Measurements from ENCODE around the gene FKBP1A. TPM values are rescaled to one million over a fixed set of nuclear protein-coding genes. Genes with fewer than 3 reads are reported as not detected.

The FKBP1A gene
- total RNA-seq, 1 experiment from 2014 or later: 209 TPM

DNA sequence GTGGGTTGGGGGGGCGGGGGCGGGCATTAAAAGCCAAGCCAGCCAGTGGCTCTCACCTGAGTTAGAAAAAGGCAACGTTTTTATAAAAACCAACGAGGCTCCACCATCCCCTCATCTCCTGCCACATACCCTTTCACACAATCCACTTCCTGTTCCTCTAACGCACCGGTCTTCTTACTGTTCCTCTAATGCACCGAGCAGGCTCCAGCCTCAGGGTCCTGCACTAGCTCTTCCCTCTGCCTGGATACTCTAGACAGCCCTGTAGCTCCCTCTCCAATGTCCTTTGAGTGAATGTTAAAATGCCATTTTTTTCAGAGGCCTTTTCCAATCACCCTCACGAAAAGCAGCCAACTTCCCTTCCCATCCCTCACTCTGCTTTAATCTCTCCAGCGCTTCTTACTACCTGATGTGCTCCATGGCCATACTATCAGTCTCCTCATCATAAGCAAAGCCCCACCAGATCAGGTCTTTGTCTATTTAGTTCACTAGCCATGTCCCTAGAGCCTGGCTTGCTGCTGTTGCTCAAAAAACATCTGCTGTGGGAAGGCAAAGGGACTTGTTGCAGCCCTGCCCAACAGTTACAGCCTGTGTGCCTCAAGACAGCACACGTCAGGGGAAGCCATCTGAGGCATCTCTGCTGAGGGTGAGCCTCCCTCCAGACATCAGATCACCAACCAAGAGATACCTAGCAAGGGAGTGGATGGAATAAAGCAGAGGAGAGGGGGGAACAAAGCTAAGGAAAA lies 3.9 kb downstream of the FKBP1A start:
- no peaks in the 10 kb centered on the region for H3K9me3 Mint-ChIP-seq (ENCODE audit: unreplicated experiment)
- ChIA-PET CTCF (interaction anchor here (0.7 to 1.3 kb wide), 2 partner anchors 67 to 114 kb away, joined by 3 read pairs; no protein-coding TSS in a partner anchor), POLR2A (interaction anchor here (3.3 to 5.8 kb wide), 2 partner anchors 11 to 62 kb away, joined by 18 to 184 read pairs; partner anchors contain the start of gene SDCBP2)
- peaks cover 18% of the 10 kb centered on the region for H3K36me3 Mint-ChIP-seq (ENCODE audit: insufficient read depth, unreplicated experiment)
- DNase-seq (ENCODE audit: unreplicated experiment): no peak
- no peaks in the 10 kb centered on the region for H3K27me3 Mint-ChIP-seq (ENCODE audit: insufficient read depth, unreplicated experiment)
- TF ChIP-seq, protein P1, sequence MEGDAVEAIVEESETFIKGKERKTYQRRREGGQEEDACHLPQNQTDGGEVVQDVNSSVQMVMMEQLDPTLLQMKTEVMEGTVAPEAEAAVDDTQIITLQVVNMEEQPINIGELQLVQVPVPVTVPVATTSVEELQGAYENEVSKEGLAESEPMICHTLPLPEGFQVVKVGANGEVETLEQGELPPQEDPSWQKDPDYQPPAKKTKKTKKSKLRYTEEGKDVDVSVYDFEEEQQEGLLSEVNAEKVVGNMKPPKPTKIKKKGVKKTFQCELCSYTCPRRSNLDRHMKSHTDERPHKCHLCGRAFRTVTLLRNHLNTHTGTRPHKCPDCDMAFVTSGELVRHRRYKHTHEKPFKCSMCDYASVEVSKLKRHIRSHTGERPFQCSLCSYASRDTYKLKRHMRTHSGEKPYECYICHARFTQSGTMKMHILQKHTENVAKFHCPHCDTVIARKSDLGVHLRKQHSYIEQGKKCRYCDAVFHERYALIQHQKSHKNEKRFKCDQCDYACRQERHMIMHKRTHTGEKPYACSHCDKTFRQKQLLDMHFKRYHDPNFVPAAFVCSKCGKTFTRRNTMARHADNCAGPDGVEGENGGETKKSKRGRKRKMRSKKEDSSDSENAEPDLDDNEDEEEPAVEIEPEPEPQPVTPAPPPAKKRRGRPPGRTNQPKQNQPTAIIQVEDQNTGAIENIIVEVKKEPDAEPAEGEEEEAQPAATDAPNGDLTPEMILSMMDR (IDR thresholded peaks at IDR 0.05; ENCODE audit: unreplicated experiment): no peak
- BruUV-seq (replicated peaks): no TSS peak
- peak overlapping the region; percentile 11 for H3K4me3 Mint-ChIP-seq (ENCODE audit: unreplicated experiment)
- H3K4me1 Mint-ChIP-seq (ENCODE audit: insufficient read depth, unreplicated experiment): peaks cover 45% of the 10 kb centered on the region
- H3K27ac Mint-ChIP-seq (ENCODE audit: low read depth, unreplicated experiment): peak overlapping the region; percentile 91
- intact Hi-C loops (cut with micrococcal nuclease): no loop called here

DNA sequence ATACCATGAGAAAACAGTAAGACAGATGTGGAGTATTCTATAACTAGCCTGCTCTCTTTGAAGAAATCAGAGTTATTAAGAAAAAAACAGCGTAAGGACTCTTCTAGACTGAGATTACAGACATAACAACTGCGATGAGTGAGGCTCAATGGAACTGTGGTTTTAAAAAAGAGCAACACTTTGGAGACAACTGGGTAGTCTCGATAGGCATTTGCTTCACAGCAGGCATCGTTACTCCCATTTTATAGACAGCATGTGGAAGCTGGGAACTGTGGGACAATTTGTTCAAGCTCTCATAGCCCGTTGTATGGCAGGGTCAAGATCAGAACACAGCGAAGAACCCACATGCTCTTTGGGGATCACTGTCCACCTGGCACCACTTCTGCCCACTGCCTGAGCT lies 4.6 kb downstream of the FKBP1A start:
- Mint-ChIP-seq H3K9me3 (ENCODE audit: unreplicated experiment) (no peaks in the 10 kb centered on the region), H3K4me1 (ENCODE audit: insufficient read depth, unreplicated experiment) (peaks cover 39% of the 10 kb centered on the region), H3K4me3 (ENCODE audit: unreplicated experiment) (no peak overlapping the region), H3K27me3 (ENCODE audit: insufficient read depth, unreplicated experiment) (no peaks in the 10 kb centered on the region), H3K27ac (ENCODE audit: low read depth, unreplicated experiment) (no peak overlapping the region), H3K36me3 (ENCODE audit: insufficient read depth, unreplicated experiment) (peaks cover 22% of the 10 kb centered on the region)
- DNase-seq (ENCODE audit: unreplicated experiment): no peak
- CTCF ChIA-PET: interaction anchor here (0.7 to 1.3 kb wide), 2 partner anchors 68 to 115 kb away, joined by 3 read pairs; no protein-coding TSS in a partner anchor
- intact Hi-C loops (cut with micrococcal nuclease): no loop called here
- TF ChIP-seq, protein P1 (IDR thresholded peaks at IDR 0.05; ENCODE audit: unreplicated experiment): no peak
- POLR2A ChIA-PET: interaction anchor here (5.8 kb wide), 1 partner anchor 62 kb away, joined by 184 read pairs; the partner anchor contains the start of gene SDCBP2
- no TSS peak for BruUV-seq (replicated peaks)

DNA sequence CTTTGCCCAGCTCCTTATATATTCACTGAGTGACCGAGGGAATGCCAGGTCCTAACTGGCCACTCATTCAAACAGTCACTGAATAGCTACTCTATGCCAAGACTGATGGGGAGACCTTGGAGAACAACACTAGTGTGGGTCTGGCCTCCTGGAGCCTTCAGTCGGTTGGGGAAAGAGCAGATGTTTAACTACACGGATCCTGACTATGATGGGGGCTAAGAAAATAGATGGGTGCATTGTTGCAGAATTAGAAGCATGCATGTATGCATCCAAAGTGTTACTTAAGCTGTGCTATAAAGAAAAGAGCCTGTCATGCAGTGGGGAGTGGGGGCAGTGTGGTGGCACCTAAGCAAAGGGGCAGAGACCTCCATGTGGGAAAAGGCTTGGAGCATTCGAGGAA lies 6.5 kb downstream of the FKBP1A start:
- POLR2A ChIA-PET: interaction anchor here (0.6 to 1.4 kb wide), 2 partner anchors 13 to 60 kb away, joined by 3 to 9 read pairs; no protein-coding TSS in a partner anchor

More for the DNA sequence above, 6.5 kb downstream of the FKBP1A start:
- Mint-ChIP-seq H3K4me1 (ENCODE audit: insufficient read depth, unreplicated experiment) (peaks cover 37% of the 10 kb centered on the region), H3K27me3 (ENCODE audit: insufficient read depth, unreplicated experiment) (no peaks in the 10 kb centered on the region), H3K9me3 (ENCODE audit: unreplicated experiment) (no peaks in the 10 kb centered on the region), H3K4me3 (ENCODE audit: unreplicated experiment) (no peak overlapping the region), H3K36me3 (ENCODE audit: insufficient read depth, unreplicated experiment) (peaks cover 24% of the 10 kb centered on the region), H3K27ac (ENCODE audit: low read depth, unreplicated experiment) (no peak overlapping the region)
- intact Hi-C loops (cut with micrococcal nuclease): no loop called here
- TF ChIP-seq, protein P1 (IDR thresholded peaks at IDR 0.05; ENCODE audit: unreplicated experiment): no peak
- no TSS peak for BruUV-seq (replicated peaks)
- CTCF ChIA-PET: interaction anchor here (0.6 to 0.9 kb wide), 5 partner anchors 50 to 1065 kb away, joined by 3 read pairs; no protein-coding TSS in a partner anchor
- DNase-seq (ENCODE audit: unreplicated experiment): no peak

Data from MCF 10A (cell line).